Measurements from ENCODE around the gene FRMPD4.

Gene FRMPD4

GRCh38 chrX:12771445-12772069 lies 633.3 kb downstream of the FRMPD4 start:
- Mint-ChIP-seq H3K27ac (no peak overlapping the region), H3K4me3 (no peak overlapping the region), H3K36me3 (ENCODE audit: low read depth) (peaks cover 3% of the 10 kb centered on the region), H3K4me1 (no peaks in the 10 kb centered on the region), H3K27me3 (ENCODE audit: low read depth) (peaks cover 31% of the 10 kb centered on the region), H3K9me3 (peaks cover 11% of the 10 kb centered on the region)
- peak; percentile 33 to 54 (median 37) for TF ChIP-seq CTCF (IDR thresholded peaks at IDR 0.05; ENCODE audit: unreplicated experiment in 3 of 3)
